ENCODE data around the gene DENND4A.
A peak's percentile ranks its signal among the peaks of the same experiment; 100 is the strongest.

Gene DENND4A

GRCh38 chr15:65659502-65660052, 132.5 kb downstream of the DENND4A start:
- no peak for DNase-seq

DNA sequence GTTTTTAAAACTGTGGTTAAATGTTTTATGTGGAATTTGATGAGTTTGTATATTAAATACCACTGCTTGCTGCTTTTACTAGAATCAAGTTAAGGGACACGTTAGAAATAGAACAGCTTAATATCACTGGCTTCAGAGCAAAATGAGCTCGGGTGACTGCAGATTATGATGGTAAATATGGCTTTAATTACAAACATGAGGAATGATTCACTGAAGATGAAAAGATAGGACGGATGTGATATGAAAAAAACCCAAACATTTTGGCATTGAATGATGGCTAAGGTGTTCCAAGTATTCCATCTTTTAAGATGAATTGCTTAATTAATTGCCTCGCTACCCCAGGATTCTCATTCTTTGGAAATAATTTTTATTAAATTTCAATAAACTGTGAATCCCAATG, 136.6 kb downstream of the DENND4A start:
- no peak for DNase-seq

- DNase-seq = no peak
These were observed 137.1 kb downstream of the DENND4A start for GRCh38 chr15:65655026-65655425.

- peak; percentile 23 for DNase-seq
These were observed 138.1 kb downstream of the DENND4A start for GRCh38 chr15:65653801-65654521.

GRCh38 chr15:65653341-65653740, 138.8 kb downstream of the DENND4A start:
- peak; percentile 68 for DNase-seq

DNA sequence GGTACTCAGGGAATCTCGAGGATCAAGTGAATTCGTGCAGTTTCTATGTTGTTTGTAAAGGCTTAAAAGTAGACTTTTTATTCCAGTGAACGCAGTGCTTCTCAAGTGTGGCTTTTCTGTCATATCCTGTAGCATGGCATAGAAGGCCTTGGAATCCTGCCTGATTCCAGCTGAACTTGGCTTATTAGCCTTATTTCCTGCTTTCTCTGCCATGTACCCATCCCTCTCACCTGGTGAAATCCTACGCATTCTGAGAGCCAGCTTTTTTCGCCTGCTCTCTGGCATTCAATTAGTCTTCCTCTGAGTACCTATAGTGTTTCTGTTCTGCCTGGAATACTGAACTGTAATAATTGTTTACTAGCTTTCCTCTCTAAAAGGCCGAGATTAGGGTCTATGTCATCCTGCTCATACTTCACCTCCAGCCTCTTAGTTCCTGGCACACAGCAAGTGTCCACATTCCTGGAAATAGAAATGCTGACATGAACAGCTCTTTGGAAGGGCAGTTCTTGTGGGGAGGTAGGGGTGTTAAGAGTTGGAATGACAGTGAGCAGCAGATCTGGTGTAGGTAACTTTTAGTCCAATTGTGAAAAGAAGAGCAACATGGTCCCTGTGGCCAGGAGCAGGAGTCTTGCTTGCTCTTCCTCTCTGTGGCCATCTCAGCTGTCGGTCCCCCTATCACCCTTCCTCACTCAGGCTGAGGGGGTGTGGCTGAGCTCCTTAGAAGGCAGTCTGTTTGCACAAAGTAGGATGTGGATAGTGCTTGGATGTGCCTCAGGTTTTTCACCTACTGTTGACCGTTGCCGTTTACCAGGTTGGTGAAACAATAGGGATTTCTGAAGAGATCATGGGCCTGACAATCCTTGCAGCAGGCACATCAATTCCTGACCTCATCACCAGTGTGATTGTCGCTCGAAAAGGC, 140.0 kb downstream of the DENND4A start:
- DNase-seq = no peak

- no peak for DNase-seq
These were observed 141.1 kb downstream of the DENND4A start for GRCh38 chr15:65651042-65651322.

DNA sequence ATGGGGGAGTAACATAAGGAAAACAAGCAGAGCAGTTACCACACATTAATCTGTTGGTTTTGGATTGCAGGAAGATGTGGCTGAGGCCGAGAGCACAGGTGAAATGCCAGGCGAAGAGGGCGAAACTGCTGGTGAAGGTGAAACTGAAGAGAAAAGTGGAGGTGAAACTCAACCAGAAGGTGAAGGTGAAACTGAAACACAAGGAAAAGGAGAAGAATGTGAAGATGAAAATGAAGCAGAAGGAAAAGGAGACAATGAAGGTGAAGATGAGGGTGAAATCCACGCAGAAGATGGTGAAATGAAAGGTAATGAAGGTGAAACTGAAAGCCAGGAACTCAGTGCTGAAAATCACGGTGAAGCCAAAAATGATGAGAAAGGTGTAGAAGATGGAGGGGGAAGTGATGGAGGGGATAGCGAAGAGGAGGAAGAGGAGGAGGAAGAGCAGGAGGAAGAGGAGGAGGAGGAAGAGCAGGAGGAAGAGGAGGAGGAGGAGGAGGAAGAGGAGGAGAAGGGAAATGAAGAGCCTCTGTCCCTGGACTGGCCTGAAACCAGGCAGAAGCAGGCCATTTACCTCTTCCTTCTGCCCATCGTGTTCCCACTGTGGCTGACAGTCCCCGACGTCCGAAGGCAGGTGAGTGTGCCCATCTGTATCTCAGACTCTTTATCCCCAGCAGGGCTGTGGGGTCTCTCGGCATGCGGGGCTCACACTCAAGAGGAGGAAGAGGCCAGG, 141.6 kb downstream of the DENND4A start:
- DNase-seq = no peak

GRCh38 chr15:65646486-65646885, 145.6 kb downstream of the DENND4A start:
- DNase-seq = peak; percentile 59

DNA sequence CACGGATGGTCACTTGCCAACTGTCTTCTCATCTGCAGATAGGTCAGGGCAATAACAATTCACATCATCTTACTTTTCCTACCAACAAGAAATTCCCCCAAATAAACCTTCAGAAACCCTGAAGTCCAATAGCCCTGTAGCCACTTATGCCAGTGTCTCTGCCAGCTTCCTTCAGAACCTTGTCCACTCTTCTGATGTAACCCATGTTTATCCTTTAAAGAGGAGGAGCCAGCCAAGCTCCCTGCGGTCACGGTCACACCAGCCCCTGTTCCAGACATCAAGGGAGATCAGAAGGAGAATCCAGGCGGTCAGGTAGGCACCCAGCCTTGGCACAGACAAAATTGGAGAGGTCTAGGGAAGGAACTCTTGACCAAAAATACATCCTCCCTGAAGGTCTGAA, 146.7 kb downstream of the DENND4A start:
- no peak for DNase-seq

GRCh38 chr15:65644282-65644681, 147.8 kb downstream of the DENND4A start:
- no peak for DNase-seq

- DNase-seq = no peak
These were observed 149.5 kb downstream of the DENND4A start for GRCh38 chr15:65642594-65642993.

DNA sequence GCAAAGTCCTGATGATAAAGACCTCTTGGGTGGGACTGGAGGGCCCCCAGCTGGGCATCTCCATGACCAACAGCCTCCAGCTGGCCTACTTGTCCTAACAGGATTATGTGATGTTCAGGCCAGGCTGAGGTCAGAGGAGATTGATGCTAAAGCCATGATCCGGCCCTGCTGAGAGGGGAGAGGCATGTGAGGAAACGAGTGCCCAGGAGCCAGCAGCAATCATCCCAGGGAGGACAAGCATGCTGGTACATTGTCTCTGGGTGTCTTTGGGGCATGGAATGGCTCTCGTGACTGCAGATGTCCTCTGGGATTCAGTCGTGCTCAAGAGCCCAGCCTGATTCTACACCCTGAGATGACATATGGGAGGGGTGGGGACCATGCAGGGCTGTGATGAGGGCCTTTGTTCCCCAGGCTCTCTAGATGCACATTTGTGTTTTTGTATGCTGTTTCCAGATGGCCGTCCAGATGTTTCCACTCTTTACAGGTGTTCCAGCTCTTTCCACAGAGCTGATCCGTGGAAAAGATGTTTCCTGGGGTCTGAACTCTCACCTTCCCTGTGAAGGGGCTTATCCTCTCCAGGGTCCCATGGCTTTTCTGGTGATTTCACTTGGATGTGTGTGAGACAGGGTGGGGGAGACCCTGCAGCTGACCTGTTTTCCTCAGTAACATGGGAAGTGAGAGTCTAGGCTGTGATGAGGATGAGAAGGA, 150.2 kb downstream of the DENND4A start:
- DNase-seq = no peak

GRCh38 chr15:65639509-65639908, 152.6 kb downstream of the DENND4A start:
- DNase-seq = no peak

DNA sequence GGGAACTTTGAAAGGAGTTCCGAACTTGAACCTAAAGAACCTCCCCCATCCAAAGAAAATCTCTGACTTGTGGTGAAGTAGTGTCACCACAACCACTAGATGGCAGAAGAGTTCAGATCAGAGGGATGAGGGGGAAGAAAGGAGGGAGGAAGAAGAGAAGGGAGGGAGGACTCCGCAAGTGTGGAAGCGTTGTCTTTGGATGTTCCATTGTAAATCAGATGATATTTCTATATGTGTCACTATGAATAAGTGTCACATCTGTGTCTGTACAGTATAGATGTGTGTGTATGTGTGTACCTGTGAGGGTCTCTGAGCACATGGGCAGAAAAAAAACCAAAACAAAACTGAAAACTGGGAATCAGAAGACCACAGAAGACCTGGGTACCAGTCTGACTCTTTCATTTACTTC, 153.4 kb downstream of the DENND4A start:
- DNase-seq = peak; percentile 68

- DNase-seq = no peak
These were observed 154.0 kb downstream of the DENND4A start for GRCh38 chr15:65638109-65638508.

- peak; percentile 27 for DNase-seq
These were observed 157.7 kb downstream of the DENND4A start for GRCh38 chr15:65634356-65634755.

DNA sequence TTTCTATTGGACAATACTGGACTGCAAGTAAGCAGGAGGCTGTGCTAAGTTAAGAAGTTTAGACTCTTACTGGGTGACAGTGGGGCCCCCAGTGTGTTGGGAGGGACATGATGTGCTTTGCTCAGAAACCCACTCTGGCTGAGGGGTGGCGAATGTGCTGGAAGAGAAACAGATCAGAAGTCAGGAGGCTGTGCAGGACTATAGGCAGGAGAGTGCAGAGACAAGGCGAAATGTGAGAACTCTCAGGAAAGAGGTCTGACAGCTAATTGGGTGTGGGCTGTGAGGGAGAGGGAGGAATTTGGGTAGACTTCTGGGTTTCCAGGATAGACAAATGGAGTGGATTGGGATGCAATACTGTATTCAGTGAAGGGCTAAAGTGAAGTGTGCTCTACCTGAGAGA, 158.3 kb downstream of the DENND4A start:
- no peak for DNase-seq

GRCh38 chr15:65632780-65633375, 159.2 kb downstream of the DENND4A start:
- peak; percentile 84 for DNase-seq

DNA sequence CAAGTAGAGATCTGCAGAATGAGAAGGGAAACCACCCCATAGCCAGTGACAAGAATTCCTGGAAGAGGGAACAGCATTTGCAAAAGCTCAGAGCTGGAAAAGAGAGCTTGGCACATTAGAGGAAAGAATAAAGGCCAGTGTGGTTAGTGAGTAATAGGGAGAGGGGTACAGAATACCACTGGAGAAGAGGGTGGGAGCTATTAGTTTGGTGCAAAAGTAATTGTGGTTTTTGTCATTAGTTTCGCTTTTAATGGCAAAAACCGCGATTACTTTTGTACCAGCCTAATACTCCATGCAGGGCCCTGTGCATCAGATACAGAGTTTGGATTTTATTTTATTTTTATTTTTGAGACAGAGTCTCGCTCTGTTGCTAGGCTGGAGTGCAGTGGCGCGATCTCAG, 160.6 kb downstream of the DENND4A start:
- DNase-seq = no peak

- no peak for DNase-seq
These were observed 161.3 kb downstream of the DENND4A start for GRCh38 chr15:65630760-65631159.

- DNase-seq = no peak
These were observed 162.5 kb downstream of the DENND4A start for GRCh38 chr15:65629548-65629947.
